Stimulated activated naive B cell treated with anti-CD40 and anti-IgM and Interleukin-4, amounts not matched to agents 10 μg/mL and 1 μg/mL and 100 μg/mL, for 72 hours (primary cell): Measurements from ENCODE around the gene RARRES1.

Experiments
- ATAC-seq, 2 donors: fragments of 150-1000 bp; cut with Tn5 transposase; replicated peaks; 2 replicates each; pipeline ENCODE4 v1.10.0; 2021; ENCODE audit warnings: moderate library complexity in 1 of 2
- DNase-seq: peaks from one replicate; pipeline ENCODE4 v3.0.0; 2021
- H3K27ac Mint-ChIP-seq: one replicate; pipeline ENCODE4 v1.8.0; 2022; ENCODE audit warnings: mild to moderate bottlenecking, mixed read lengths
- H3K27me3 Mint-ChIP-seq, 2 donors: one replicate each; pipeline ENCODE4 v1.8.0; 2022; ENCODE audit warnings: mixed read lengths in 2 of 2
- H3K36me3 Mint-ChIP-seq, 2 donors: one replicate each; pipeline ENCODE4 v1.8.0; 2022; ENCODE audit warnings: mixed read lengths in 2 of 2, mild to moderate bottlenecking in 1 of 2
- H3K4me1 Mint-ChIP-seq, 2 donors: one replicate each; pipeline ENCODE4 v1.8.0; 2022; ENCODE audit warnings: mixed read lengths in 2 of 2, mild to moderate bottlenecking in 1 of 2
- H3K4me3 Mint-ChIP-seq, 2 donors: one replicate each; pipeline ENCODE4 v1.8.0; 2022; ENCODE audit warnings: mild to moderate bottlenecking in 2 of 2, mixed read lengths in 2 of 2, moderate library complexity in 1 of 2
- H3K9me3 Mint-ChIP-seq, 2 donors: one replicate each; pipeline ENCODE4 v1.8.0; 2022; ENCODE audit warnings: mixed read lengths in 2 of 2, mild to moderate bottlenecking in 1 of 2

Gene RARRES1

DNA sequence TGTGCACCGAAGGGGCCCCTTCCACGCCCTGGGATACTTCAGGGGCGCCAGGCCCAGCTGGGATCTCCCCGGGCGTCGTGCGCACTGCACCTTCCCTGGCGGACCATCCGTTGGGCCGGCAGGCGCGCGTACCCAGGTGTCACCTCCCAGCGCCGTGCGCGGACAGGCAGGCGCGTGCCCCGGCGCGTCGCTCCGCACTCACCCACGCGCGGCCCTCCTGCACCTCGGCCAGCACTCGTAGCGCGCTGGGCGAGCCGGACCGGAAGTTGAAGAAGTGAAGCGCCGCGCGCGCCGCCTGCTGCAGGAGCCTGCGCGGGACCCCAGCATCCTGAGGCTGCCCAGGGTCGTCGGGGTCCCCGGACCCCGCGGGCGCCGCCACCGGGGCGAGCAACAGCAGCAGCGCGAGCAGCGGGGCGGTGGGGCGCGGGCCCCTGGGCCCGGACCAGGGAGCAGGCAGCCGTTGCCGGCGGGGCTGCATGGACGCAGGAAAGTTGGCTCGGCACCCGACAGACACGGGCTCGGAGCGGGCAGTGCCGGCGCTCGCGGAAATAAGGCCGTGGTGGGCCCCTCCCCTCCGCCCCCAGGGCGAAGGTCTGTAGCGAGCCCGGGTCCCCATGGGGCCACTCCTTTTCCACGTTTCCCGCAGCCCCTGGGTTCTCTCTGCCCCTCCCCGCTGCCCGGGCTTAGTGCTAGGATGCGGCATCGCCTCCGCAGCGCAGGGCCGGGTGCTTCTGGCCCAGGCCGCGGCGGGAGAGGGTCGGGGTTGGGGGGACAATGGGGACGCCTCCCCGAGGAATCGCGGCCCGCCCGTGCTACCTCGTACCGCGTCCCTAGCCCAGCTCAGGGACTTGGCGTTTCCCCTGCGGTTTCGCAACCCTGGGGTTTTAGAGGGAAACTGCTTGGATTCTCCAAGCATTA lies at the start of gene RARRES1:
TSS of gene RARRES1 (minus strand) at position 520 of the 918 bp plus-strand sequence. CDS start at position 478, 42 bp downstream.
- Mint-ChIP-seq H3K4me1 (peaks cover 13 to 20% of the 10 kb centered on the region in 2 donors), H3K27me3 (peaks cover 4 to 20% of the 10 kb centered on the region in 2 donors), H3K27ac (no peak within 1 kb of the TSS), H3K36me3 (peaks cover 17 to 38% of the 10 kb centered on the region in 2 donors), H3K4me3 (peak within 1 kb of the TSS; percentile 78 to 81), H3K9me3 (peaks cover 0 to 9% of the 10 kb centered on the region in 2 donors)
- DNase-seq: peak; percentile 33
- ATAC-seq: peak; percentile 83 to 84

DNA sequence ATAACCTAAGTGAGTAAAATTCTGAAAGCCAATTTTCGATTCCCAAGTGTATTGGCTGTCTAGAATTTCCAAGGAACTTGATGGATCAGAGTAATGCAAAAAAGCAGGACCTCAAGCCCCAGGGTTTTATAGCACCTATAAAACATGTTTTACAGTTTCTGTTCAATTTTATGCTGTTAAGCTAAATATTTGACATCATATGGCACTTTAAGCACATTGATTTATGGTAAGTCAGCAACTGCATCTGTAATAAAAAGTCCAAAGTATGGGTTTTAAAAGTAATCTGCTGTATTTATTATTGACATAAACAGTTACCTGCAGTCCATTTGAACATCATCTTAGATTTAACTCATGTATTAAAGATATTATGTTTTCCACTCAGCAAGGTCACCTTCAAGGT lies 49.6 kb upstream of the RARRES1 start:
- peaks cover 0 to 4% of the 10 kb centered on the region in 2 donors for H3K9me3 Mint-ChIP-seq
- H3K4me1 Mint-ChIP-seq: no peaks in the 10 kb centered on the region
- no peak overlapping the region for H3K4me3 Mint-ChIP-seq
- ATAC-seq: no peak
- DNase-seq: no peak
- peaks cover 2 to 18% of the 10 kb centered on the region in 2 donors for H3K36me3 Mint-ChIP-seq
- H3K27me3 Mint-ChIP-seq: no peaks in the 10 kb centered on the region
- H3K27ac Mint-ChIP-seq: no peak overlapping the region

- Mint-ChIP-seq H3K4me1 (no peaks in the 10 kb centered on the region), H3K36me3 (peaks cover 2 to 14% of the 10 kb centered on the region in 2 donors), H3K4me3 (no peak overlapping the region), H3K9me3 (peaks cover 0 to 4% of the 10 kb centered on the region in 2 donors), H3K27ac (no peak overlapping the region), H3K27me3 (no peaks in the 10 kb centered on the region)
- no peak for DNase-seq
- no peak for ATAC-seq
Observed at GRCh38 chr3:158781191-158781590, 48.9 kb upstream of the RARRES1 start.

- Mint-ChIP-seq H3K27ac (no peak overlapping the region), H3K27me3 (no peaks in the 10 kb centered on the region), H3K36me3 (peaks cover 2 to 10% of the 10 kb centered on the region in 2 donors), H3K4me1 (no peaks in the 10 kb centered on the region), H3K4me3 (no peak overlapping the region), H3K9me3 (peaks cover 0 to under 1% of the 10 kb centered on the region in 2 donors)
- ATAC-seq (no peak), DNase-seq (no peak)
Observed at GRCh38 chr3:158780766-158781165, 48.5 kb upstream of the RARRES1 start.

DNA sequence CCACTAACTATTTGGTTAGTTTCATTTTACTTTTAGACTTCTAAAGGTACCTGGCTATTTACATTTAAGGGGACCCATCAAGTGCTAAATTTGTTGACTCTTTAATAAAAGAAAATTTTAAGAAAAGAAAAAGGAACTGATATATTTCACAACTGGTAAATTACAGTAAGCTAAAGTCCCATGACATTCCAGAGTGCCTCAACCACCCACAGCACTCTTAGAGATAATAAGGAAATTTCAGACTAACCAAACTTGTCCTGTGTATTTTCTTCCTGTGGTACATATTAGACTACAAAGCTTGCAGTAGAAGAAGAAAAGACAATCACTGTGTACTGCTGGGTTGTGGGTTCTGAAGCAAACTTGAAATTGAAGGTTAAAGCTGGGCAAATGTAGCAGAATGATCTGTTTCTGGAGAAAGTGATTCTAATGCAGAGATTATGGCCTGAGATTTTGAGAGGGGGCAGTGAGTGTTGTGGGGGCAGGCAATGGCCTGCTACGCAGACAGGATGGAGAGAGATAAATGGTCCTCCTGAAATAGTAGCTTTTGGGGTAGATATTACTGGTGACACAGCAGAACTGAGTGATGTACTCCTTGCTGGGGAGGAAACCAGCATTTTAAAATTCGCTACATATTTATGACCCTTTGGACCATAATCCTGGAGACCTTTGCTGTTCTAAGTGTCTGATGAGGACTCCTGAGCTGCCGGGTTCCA lies 45.1 kb upstream of the RARRES1 start:
- DNase-seq: no peak
- H3K36me3 Mint-ChIP-seq: peaks cover 5 to 19% of the 10 kb centered on the region in 2 donors
- H3K4me1 Mint-ChIP-seq: no peaks in the 10 kb centered on the region
- no peak overlapping the region for H3K4me3 Mint-ChIP-seq
- H3K27me3 Mint-ChIP-seq: no peaks in the 10 kb centered on the region
- H3K27ac Mint-ChIP-seq: no peak overlapping the region
- no peak for ATAC-seq
- H3K9me3 Mint-ChIP-seq: no peaks in the 10 kb centered on the region

DNA sequence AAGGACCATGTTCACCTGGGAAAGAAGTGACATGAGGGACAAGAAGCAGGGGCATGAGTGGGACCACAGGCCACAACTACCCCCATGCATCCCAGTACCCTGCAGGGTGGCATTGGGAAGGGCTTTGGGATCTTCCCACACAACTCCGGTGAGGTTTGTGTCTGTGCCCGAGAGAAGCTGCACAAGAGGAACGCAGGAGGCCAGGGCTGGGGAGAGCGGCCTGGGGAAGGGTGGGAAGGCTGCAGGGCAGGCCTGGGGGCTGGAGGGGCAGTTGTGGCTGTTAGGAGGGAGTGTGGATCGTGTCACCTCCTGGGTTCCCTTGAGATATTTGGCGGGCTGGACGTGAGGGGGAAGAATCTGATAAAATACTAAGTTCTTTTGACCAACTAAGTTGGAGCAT lies 44.3 kb upstream of the RARRES1 start:
- ATAC-seq: no peak
- Mint-ChIP-seq H3K36me3 (peaks cover 5 to 17% of the 10 kb centered on the region in 2 donors), H3K4me3 (no peak overlapping the region), H3K27ac (no peak overlapping the region), H3K9me3 (no peaks in the 10 kb centered on the region), H3K4me1 (no peaks in the 10 kb centered on the region), H3K27me3 (no peaks in the 10 kb centered on the region)
- DNase-seq: no peak

DNA sequence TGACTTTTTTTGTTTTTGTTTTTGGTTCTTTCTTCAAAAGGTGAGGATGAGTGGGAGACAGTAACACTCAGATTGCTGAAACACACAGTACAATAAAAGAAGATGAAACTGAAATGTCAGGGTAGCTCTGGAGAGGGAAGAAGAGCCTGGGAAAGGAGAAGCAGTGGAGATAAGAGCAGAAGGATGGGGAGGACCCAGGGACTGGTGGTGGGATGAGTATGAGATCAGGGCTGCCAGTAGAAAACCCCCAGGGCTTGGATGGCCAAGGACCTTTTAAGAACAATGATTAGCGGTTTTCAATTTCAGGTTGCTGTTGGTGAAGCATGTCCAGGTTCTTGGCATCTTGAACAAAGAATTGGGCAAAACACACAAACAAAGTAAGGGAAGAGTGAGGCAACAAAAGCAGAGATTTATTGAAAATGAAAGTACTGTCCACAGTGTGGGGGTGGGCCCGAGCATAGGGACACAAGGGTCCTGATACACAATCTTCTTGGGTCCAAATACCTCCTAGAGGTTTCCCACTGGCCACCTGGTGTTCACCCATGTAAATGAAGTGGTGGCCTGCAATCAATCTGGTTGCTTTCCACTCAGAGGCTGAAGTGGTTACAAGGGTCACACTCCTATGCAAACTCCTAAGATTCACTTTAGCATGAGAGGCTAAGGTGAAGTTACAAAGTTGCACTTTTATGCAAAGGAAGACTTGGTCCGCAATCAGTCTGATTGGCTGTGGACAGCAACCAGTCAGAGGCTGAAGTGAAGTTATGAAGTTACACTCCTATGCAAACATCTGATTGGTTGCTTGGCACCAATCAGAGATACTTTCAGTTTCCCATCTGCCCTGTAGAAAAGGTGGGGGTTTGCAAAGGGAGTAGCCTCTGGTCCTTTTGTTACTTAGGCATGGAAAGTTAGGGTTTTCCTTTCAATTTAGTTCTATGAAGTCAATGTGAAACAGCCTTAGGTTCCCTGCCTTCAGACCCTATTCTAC lies 43.5 kb upstream of the RARRES1 start:
- H3K36me3 Mint-ChIP-seq: peaks cover 5 to 17% of the 10 kb centered on the region in 2 donors
- ATAC-seq (no peak), DNase-seq (no peak)
- H3K4me3 Mint-ChIP-seq: no peak overlapping the region
- H3K27me3 Mint-ChIP-seq: no peaks in the 10 kb centered on the region
- no peaks in the 10 kb centered on the region for H3K4me1 Mint-ChIP-seq
- H3K27ac Mint-ChIP-seq: no peak overlapping the region
- no peaks in the 10 kb centered on the region for H3K9me3 Mint-ChIP-seq

- Mint-ChIP-seq H3K27me3 (no peaks in the 10 kb centered on the region), H3K4me3 (no peak overlapping the region), H3K9me3 (no peaks in the 10 kb centered on the region), H3K27ac (no peak overlapping the region), H3K4me1 (no peaks in the 10 kb centered on the region), H3K36me3 (peaks cover 5 to 20% of the 10 kb centered on the region in 2 donors)
- ATAC-seq (no peak), DNase-seq (no peak)
Observed at GRCh38 chr3:158774965-158775364, 42.7 kb upstream of the RARRES1 start.

DNA sequence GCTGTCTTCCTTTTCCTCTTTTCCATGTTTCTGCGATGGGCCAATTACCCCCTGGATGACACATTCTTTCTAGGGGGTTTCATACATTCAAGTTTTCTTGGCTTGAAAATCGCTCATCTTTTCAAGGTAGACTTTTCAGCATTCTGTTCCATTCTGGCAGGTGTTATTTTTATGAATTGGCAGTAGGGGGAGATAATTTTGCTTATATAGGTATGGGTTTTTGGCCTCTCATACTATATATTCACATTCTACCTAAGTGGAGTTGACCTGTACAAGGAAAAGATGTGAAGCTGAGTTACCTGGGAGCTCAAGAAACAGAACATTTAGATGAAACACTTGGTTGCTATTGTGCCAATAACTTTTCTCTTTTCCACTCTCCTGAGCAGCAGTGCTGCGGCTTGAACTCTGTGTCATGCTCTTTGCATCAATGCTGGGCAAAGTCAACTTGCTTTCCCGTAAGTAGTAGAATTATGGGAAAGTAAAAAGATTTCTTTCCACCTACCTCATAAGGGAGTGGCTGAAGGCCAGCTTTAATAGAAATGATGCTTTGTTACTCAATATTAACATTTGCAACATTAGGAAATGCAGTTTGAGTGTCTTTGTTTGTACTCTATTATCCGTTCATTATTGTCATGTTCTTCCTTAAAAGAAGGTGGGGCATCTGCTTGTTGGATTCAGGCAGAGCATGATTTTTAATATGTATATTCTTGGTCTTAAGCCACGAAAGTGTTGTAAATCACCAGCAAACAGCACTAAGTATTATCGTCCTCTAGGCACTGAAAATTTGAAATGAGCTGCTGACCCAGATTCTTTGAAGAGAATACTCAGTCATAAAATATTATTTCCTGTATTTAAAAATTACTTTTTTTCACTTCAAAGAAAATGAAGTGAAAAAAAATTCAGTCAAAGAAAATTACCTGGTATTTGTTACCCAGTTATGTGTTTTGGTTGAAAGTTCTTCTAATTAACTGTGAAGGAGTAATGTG lies 41.9 kb upstream of the RARRES1 start:
- Mint-ChIP-seq H3K9me3 (no peaks in the 10 kb centered on the region), H3K27ac (no peak overlapping the region), H3K4me3 (no peak overlapping the region), H3K27me3 (no peaks in the 10 kb centered on the region), H3K4me1 (no peaks in the 10 kb centered on the region), H3K36me3 (peaks cover 5 to 17% of the 10 kb centered on the region in 2 donors)
- no peak for ATAC-seq
- DNase-seq: no peak

DNA sequence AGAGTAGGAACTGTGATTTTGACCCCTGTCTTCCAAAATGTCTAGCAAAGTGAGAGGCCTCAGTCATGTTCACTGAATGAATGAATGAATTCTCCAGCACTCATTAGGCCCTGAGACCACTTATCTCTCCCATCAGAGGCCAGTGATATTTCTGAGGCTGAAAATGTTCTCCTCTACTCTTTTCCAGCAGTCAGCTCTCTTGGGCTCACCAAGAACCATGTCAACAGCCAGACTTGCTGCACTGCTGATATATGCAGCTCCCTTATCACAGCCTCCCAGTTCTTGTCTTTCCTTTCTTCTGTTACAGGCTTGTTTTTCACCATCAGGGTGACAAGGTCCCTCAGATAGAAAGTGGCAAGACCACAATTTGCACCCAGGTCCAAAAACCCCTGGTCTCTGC lies 40.9 kb upstream of the RARRES1 start:
- Mint-ChIP-seq H3K27me3 (no peaks in the 10 kb centered on the region), H3K36me3 (peaks cover 5 to 17% of the 10 kb centered on the region in 2 donors), H3K27ac (no peak overlapping the region), H3K4me3 (no peak overlapping the region), H3K9me3 (no peaks in the 10 kb centered on the region), H3K4me1 (no peaks in the 10 kb centered on the region)
- ATAC-seq (no peak), DNase-seq (no peak)

DNA sequence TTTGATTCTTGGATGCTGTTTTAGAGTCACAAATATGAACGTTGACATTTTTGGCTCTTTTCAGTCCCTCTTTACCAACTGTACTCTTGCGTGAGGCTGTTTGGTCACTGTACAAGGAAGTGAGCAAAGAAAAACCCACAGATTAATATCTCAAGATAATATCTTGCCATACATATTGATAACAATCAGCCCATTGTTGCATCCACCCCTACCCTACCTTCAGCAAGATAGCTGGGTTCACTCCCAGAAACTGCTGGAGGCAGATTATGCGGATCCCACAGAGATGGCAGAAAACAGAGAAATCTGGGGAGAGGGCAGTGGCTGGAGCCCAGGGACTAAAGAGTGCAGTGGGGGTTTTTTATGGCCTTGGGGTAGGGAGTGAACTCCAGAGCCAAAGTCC lies 39.7 kb upstream of the RARRES1 start:
- Mint-ChIP-seq H3K9me3 (no peaks in the 10 kb centered on the region), H3K27me3 (no peaks in the 10 kb centered on the region)

DNA sequence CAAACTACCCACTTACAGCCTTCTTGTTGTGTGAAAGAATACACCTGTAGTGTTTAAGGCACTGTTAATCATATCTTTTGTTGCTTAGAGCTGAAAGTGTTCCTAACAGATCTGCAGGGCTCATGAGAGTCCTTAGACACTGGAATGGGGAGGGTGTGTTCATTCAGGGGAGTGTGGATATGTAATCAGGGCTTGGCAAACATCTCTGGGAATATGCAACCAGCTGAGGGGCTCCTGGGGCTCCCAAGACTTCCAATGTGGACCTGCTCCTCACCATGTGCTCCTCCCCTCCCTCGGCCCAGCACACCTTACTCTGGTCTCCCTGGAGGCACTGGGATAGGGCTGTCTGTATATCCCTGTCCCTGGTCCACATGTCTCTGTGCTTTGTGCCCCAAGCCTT lies 39.3 kb upstream of the RARRES1 start:
- H3K36me3 Mint-ChIP-seq: peaks cover 5 to 14% of the 10 kb centered on the region in 2 donors
- ATAC-seq: no peak
- no peaks in the 10 kb centered on the region for H3K9me3 Mint-ChIP-seq
- H3K27me3 Mint-ChIP-seq: no peaks in the 10 kb centered on the region
- H3K4me3 Mint-ChIP-seq: no peak overlapping the region
- no peaks in the 10 kb centered on the region for H3K4me1 Mint-ChIP-seq
- no peak overlapping the region for H3K27ac Mint-ChIP-seq
- DNase-seq: no peak

More for the DNA sequence above, 39.7 kb upstream of the RARRES1 start:
- Mint-ChIP-seq H3K4me1 (no peaks in the 10 kb centered on the region), H3K4me3 (no peak overlapping the region), H3K27ac (no peak overlapping the region), H3K36me3 (peaks cover 5 to 14% of the 10 kb centered on the region in 2 donors)
- DNase-seq (no peak), ATAC-seq (no peak)
